GM04503 (cell line): ENCODE results near the gene EXOC8.

ENCODE experiments used
- DNase-seq: peaks from one replicate; pipeline ENCODE4 v3.0.0-alpha.2; 2012; ENCODE audit warnings: low read depth

Gene EXOC8

GRCh38 chr1:231337472-231338269 is at the start of gene EXOC8:
Gene EXOC8, minus strand, starts transcription at chr1:231337852. Its CDS starts 107 bp downstream, at chr1:231337745.
- peak; percentile 84 for DNase-seq

- DNase-seq, result no peak
Observed at GRCh38 chr1:231386466-231386865, 48.8 kb upstream of the EXOC8 start.

GRCh38 chr1:231385416-231385748 is 47.7 kb upstream of the EXOC8 start:
- DNase-seq, result no peak

- DNase-seq, result no peak
Observed at GRCh38 chr1:231384696-231385415, 47.2 kb upstream of the EXOC8 start.

GRCh38 chr1:231383159-231383860 is 45.7 kb upstream of the EXOC8 start:
- DNase-seq, result no peak

GRCh38 chr1:231382426-231382825 is 44.8 kb upstream of the EXOC8 start:
- DNase-seq, result no peak

- DNase-seq, result no peak
Observed at GRCh38 chr1:231381729-231382128, 44.1 kb upstream of the EXOC8 start.

GRCh38 chr1:231376875-231377549 is 39.4 kb upstream of the EXOC8 start:
- DNase-seq, result no peak

- DNase-seq, result no peak
Observed at GRCh38 chr1:231376101-231376500, 38.4 kb upstream of the EXOC8 start.

- DNase-seq, result no peak
Observed at GRCh38 chr1:231374394-231374793, 36.7 kb upstream of the EXOC8 start.

- no peak for DNase-seq
Observed at GRCh38 chr1:231372501-231372900, 34.8 kb upstream of the EXOC8 start.

- no peak for DNase-seq
Observed at GRCh38 chr1:231369282-231369681, 31.6 kb upstream of the EXOC8 start.

GRCh38 chr1:231364192-231364591 is 26.5 kb upstream of the EXOC8 start:
- DNase-seq, result no peak

GRCh38 chr1:231363624-231364023 is 26.0 kb upstream of the EXOC8 start:
- no peak for DNase-seq

GRCh38 chr1:231362325-231362724 is 24.7 kb upstream of the EXOC8 start:
- DNase-seq, result no peak

GRCh38 chr1:231359113-231359512 is 21.5 kb upstream of the EXOC8 start:
- DNase-seq, result peak; percentile 86

GRCh38 chr1:231357831-231358354 is 20.2 kb upstream of the EXOC8 start:
- peak; percentile 34 for DNase-seq

GRCh38 chr1:231357187-231357772 is 19.6 kb upstream of the EXOC8 start:
- DNase-seq, result no peak

- no peak for DNase-seq
Observed at GRCh38 chr1:231355171-231355570, 17.5 kb upstream of the EXOC8 start.

GRCh38 chr1:231354330-231355020 is 16.8 kb upstream of the EXOC8 start:
- no peak for DNase-seq

- DNase-seq, result no peak
Observed at GRCh38 chr1:231353086-231353485, 15.4 kb upstream of the EXOC8 start.
